Activated CD4-positive, alpha-beta T cell treated with anti-CD3 and anti-CD28 coated beads for 36 hours (primary cell): ENCODE measurements around the gene NEDD4L. TPM values are rescaled to one million over a fixed set of nuclear protein-coding genes. Genes with fewer than 3 reads are reported as not detected.
A peak's percentile ranks its signal among the peaks of the same experiment; 100 is the strongest.

Experiments
- ATAC-seq: fragments of 200-7000 bp; cut with Tn5 transposase; one replicate; pipeline ENCODE4 v1.10.0; 2021; ENCODE audit warnings: mild to moderate bottlenecking, moderate library complexity
- CTCF ChIA-PET: fragments of 350-600 bp; sonication (Branson Sonifier 250); formaldehyde crosslinking; loops from one replicate; lab custom pipeline; 2021; ENCODE audit warnings: antibody characterized with exemption; lab: Charles Lee
- POLR2A ChIA-PET: fragments of 350-600 bp; sonication (Branson Sonifier 250); formaldehyde crosslinking; loops from one replicate; lab custom pipeline; 2021; ENCODE audit warnings: antibody characterized with exemption, inconsistent platforms; lab: Charles Lee
- DNase-seq: peaks from one replicate; pipeline ENCODE4 v3.0.0-alpha.2; 2020
- H3K27ac Mint-ChIP-seq: one replicate; pipeline ENCODE4 v1.8.0; 2021; ENCODE audit warnings: mixed read lengths
- H3K27me3 Mint-ChIP-seq: one replicate; pipeline ENCODE4 v1.8.0; 2021; ENCODE audit warnings: mixed read lengths
- H3K36me3 Mint-ChIP-seq: one replicate; pipeline ENCODE4 v1.8.0; 2021; ENCODE audit warnings: low read depth, mixed read lengths
- H3K4me1 Mint-ChIP-seq: one replicate; pipeline ENCODE4 v1.8.0; 2021; ENCODE audit warnings: mixed read lengths
- H3K4me3 Mint-ChIP-seq: one replicate; pipeline ENCODE4 v1.8.0; 2021; ENCODE audit warnings: mild to moderate bottlenecking, moderate library complexity, mixed read lengths
- H3K9me3 Mint-ChIP-seq: one replicate; pipeline ENCODE4 v1.8.0; 2021; ENCODE audit warnings: low read depth, mixed read lengths
- intact Hi-C, 2 experiments: fragments of 100-400 bp; cut with DNase I in 1 of 2; cut with micrococcal nuclease in 1 of 2; formaldehyde crosslinking; loops; one replicate each; pipeline versions ENCODE4 v1.14.2 to v1.15.1; 2022 to 2024; cut with DNase I, micrococcal nuclease
- total RNA-seq, 2 experiments: library from RNA; stranded (reverse); gene quantifications; one replicate each; pipeline ENCODE4 v1.2.3, GENCODE V29; 2021

The NEDD4L gene
- total RNA-seq, 2 experiments from 2014 or later, result 6.4 to 6.8 TPM

DNA sequence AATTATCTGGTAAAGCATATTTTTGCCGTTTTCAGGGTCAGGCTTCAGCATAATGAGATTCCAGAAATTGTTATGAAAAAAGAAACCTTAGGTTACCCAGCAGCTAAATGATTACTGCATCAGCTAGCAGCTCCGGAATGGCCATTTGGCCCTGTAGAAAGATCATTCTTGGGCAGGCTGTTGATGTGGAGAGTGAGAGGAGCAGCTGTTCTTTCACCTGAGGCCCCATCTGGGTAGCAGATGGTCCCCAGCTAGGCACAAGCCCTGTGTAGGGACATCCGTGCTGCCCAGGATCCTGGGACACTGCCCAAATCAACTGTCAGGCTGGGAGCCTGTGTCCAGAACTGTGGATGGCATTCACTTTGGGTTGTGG lies 61.8 kb downstream of the NEDD4L start:
- H3K9me3 Mint-ChIP-seq, result no peaks in the 10 kb centered on the region
- intact Hi-C loops, result no loop called here
- CTCF ChIA-PET, result interaction anchor here (0.6 kb wide), 1 partner anchor 12 kb away, joined by 3 read pairs; no protein-coding TSS in a partner anchor
- no peaks in the 10 kb centered on the region for H3K36me3 Mint-ChIP-seq
- H3K27ac Mint-ChIP-seq, result no peak overlapping the region
- POLR2A ChIA-PET, result no interaction called here
- H3K4me1 Mint-ChIP-seq, result peaks cover 2% of the 10 kb centered on the region
- peaks cover 20% of the 10 kb centered on the region for H3K27me3 Mint-ChIP-seq
- ATAC-seq, result no peak
- DNase-seq, result no peak
- H3K4me3 Mint-ChIP-seq, result no peak overlapping the region

DNA sequence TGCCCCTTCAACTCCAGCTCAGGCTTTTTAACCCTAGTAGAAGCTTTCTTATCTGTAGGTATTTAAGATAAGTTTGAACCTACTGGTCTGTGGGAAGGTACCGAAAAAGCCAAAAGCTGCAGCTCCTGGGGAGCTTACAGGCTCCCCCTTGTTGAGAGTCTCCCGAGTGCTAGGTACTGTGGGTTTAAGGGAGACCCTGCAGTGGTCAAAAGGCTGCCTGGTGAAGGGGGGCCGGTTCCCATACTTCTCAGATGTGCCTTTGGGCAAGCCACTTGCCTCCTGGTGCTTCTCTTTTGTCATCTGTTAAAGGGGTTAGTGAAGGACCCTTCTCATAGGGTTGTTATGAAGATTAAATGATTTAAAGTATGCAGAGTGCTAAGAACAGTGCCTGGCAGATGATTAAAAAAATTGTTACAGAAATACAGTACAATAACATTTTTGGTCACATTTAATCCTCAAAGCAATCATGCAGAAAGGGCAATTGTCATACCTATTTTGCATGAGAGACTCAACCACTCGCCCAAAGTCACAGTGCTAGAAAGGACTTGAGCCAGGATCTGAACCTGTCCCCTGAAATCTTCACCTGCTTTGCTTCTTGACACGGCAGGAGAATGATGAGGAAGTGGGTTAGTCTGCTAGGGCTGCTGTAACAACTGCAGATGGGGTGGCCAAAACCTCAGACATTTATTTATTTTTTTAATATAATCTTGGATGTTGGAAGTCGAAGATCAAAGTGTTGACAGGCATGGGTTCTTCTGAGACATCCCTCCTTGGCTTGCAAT lies 62.5 kb downstream of the NEDD4L start:
- POLR2A ChIA-PET, result no interaction called here
- peaks cover 22% of the 10 kb centered on the region for H3K27me3 Mint-ChIP-seq
- no peaks in the 10 kb centered on the region for H3K9me3 Mint-ChIP-seq
- CTCF ChIA-PET, result interaction anchor here (0.6 kb wide), 1 partner anchor 11 kb away, joined by 3 read pairs; no protein-coding TSS in a partner anchor
- no peak overlapping the region for H3K27ac Mint-ChIP-seq
- H3K4me3 Mint-ChIP-seq, result no peak overlapping the region
- H3K36me3 Mint-ChIP-seq, result no peaks in the 10 kb centered on the region
- intact Hi-C loops, result no loop called here
- ATAC-seq, result no peak
- DNase-seq, result no peak
- peaks cover 2% of the 10 kb centered on the region for H3K4me1 Mint-ChIP-seq

- no peaks in the 10 kb centered on the region for H3K9me3 Mint-ChIP-seq
- peaks cover 2% of the 10 kb centered on the region for H3K4me1 Mint-ChIP-seq
- no peaks in the 10 kb centered on the region for H3K36me3 Mint-ChIP-seq
- POLR2A ChIA-PET, result no interaction called here
- intact Hi-C loops, result no loop called here
- CTCF ChIA-PET, result interaction anchor here (0.9 to 3.0 kb wide), 2 partner anchors 13 to 17 kb away, joined by 3 to 11 read pairs; no protein-coding TSS in a partner anchor
- DNase-seq (no peak), ATAC-seq (no peak)
- H3K27me3 Mint-ChIP-seq, result peaks cover 15% of the 10 kb centered on the region
- no peak overlapping the region for H3K27ac Mint-ChIP-seq
- H3K4me3 Mint-ChIP-seq, result no peak overlapping the region
These were observed 65.2 kb downstream of the NEDD4L start for GRCh38 chr18:58109256-58109655.

- ChIA-PET CTCF (interaction anchor here (0.7 to 3.0 kb wide), 5 partner anchors 11 to 37 kb away, joined by 3 to 11 read pairs (median 3); no protein-coding TSS in a partner anchor), POLR2A (no interaction called here)
- H3K27me3 Mint-ChIP-seq, result peaks cover 9% of the 10 kb centered on the region
- no peaks in the 10 kb centered on the region for H3K9me3 Mint-ChIP-seq
- H3K27ac Mint-ChIP-seq, result no peak overlapping the region
- no peaks in the 10 kb centered on the region for H3K36me3 Mint-ChIP-seq
- peaks cover 2% of the 10 kb centered on the region for H3K4me1 Mint-ChIP-seq
- intact Hi-C loops, result no loop called here
- ATAC-seq (no peak), DNase-seq (no peak)
- H3K4me3 Mint-ChIP-seq, result no peak overlapping the region
These were observed 66.4 kb downstream of the NEDD4L start for GRCh38 chr18:58110398-58110797.

DNA sequence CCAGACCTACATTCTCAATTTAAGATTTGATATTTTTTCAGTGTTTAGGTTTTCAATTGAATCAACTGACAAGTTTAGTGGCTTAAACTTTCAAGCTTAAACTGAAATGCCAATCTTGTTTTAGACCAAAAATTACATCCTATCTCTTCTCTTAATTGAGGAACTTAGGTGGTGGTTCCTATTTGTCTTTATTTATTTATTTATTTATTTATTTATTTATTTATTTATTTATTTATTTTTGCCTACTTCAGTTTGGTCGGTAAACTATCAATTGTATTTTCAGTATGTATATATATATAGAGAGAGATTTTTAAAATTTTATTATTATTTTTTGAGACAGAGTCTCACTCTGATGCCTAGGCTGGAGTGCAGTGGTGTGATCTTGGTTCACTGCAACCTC lies 68.1 kb downstream of the NEDD4L start:
- ChIA-PET POLR2A (no interaction called here), CTCF (interaction anchor here (2.3 kb wide), 1 partner anchor 10 kb away, joined by 10 read pairs; no protein-coding TSS in a partner anchor)
- ATAC-seq (no peak), DNase-seq (no peak)
- Mint-ChIP-seq H3K4me1 (peaks cover 2% of the 10 kb centered on the region), H3K9me3 (no peaks in the 10 kb centered on the region), H3K27ac (no peak overlapping the region), H3K27me3 (peaks cover 8% of the 10 kb centered on the region), H3K36me3 (no peaks in the 10 kb centered on the region), H3K4me3 (no peak overlapping the region)
- intact Hi-C loops, result no loop called here

DNA sequence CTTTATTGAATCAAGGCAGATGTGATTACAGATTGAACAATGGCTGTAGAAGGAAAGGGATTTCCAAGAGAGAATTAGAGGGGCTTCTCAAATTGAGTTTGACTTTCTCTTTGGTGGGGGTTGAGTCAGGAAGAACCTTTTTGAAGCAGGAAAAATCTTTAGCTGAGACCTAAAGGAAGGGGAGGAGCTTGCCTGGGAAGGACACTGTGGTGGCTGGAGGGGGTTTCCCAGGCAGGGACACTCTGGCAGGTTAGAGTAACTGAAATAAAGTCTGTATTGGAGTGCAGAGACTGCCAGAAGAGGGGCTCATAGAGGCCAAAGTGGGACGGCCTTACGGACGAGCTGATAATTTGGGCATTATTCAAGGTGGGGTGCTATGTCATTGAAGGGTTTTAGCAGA lies 69.3 kb downstream of the NEDD4L start:
- intact Hi-C loops, result no loop called here
- Mint-ChIP-seq H3K27ac (no peak overlapping the region), H3K4me1 (peaks cover 5% of the 10 kb centered on the region), H3K9me3 (no peaks in the 10 kb centered on the region), H3K4me3 (no peak overlapping the region), H3K36me3 (no peaks in the 10 kb centered on the region), H3K27me3 (peaks cover 7% of the 10 kb centered on the region)
- DNase-seq, result no peak
- ATAC-seq, result no peak
- ChIA-PET POLR2A (no interaction called here), CTCF (interaction anchor here (0.6 kb wide), 1 partner anchor 142 kb away, joined by 3 read pairs; no protein-coding TSS in a partner anchor)

GRCh38 chr18:58114766-58115165 lies 70.7 kb downstream of the NEDD4L start:
- ChIA-PET POLR2A (no interaction called here), CTCF (no interaction called here)
- ATAC-seq, result no peak
- Mint-ChIP-seq H3K27ac (no peak overlapping the region), H3K4me1 (peaks cover 5% of the 10 kb centered on the region), H3K36me3 (no peaks in the 10 kb centered on the region), H3K9me3 (no peaks in the 10 kb centered on the region), H3K4me3 (no peak overlapping the region), H3K27me3 (peaks cover 5% of the 10 kb centered on the region)
- intact Hi-C loops, result loop anchor here in 1 of 2 experiments (5.0 kb wide), 1 partner anchor 157 kb away; no protein-coding TSS in a partner anchor
- no peak for DNase-seq

GRCh38 chr18:58116818-58117217 lies 72.8 kb downstream of the NEDD4L start:
- intact Hi-C loops, result loop anchor here (1.0 to 5.0 kb wide), 2 partner anchors 49 to 160 kb away; no protein-coding TSS in a partner anchor
- no peaks in the 10 kb centered on the region for H3K9me3 Mint-ChIP-seq
- H3K4me1 Mint-ChIP-seq, result peaks cover 5% of the 10 kb centered on the region
- H3K27me3 Mint-ChIP-seq, result peaks cover 2% of the 10 kb centered on the region
- no peak overlapping the region for H3K4me3 Mint-ChIP-seq
- DNase-seq (no peak), ATAC-seq (no peak)
- H3K36me3 Mint-ChIP-seq, result no peaks in the 10 kb centered on the region
- ChIA-PET POLR2A (no interaction called here), CTCF (interaction anchor here (1.1 to 1.2 kb wide), 2 partner anchors 74 to 235 kb away, joined by 4 read pairs; partner anchors contain the start of gene NEDD4L)
- no peak overlapping the region for H3K27ac Mint-ChIP-seq

- Mint-ChIP-seq H3K4me1 (peaks cover 5% of the 10 kb centered on the region), H3K9me3 (no peaks in the 10 kb centered on the region), H3K36me3 (no peaks in the 10 kb centered on the region), H3K27ac (no peak overlapping the region), H3K27me3 (peaks cover 2% of the 10 kb centered on the region), H3K4me3 (no peak overlapping the region)
- ChIA-PET POLR2A (no interaction called here), CTCF (interaction anchor here (0.6 to 1.3 kb wide), 8 partner anchors 8 to 251 kb away, joined by 3 to 4 read pairs (median 3); partner anchors contain the start of gene NEDD4L)
- intact Hi-C loops, result loop anchor here (1.0 to 5.0 kb wide), 2 partner anchors 48 to 161 kb away; no protein-coding TSS in a partner anchor
- DNase-seq (peak; percentile 65), ATAC-seq (peak; percentile 86)
These were observed 73.9 kb downstream of the NEDD4L start for GRCh38 chr18:58117786-58118403.

DNA sequence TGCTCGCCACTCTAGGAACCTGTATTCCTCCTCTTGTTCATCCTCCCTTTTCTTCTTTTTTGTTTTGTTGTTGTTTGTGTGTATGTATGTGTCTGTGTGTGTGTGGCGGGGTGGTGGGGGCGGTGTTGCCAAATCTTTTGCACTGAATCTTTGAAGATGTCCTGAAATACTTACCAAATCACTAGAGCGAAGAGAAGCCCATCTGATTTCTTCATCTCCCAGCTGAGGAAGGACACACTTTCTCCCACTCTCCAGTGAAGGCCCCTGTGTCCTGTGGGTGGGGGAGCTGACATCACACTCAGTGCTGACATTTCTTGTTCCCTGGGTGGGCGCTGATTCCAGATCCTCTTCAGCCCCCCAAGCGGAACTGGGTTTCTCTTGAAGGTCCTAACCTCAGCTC lies 74.5 kb downstream of the NEDD4L start:
- DNase-seq (no peak), ATAC-seq (no peak)
- intact Hi-C loops, result loop anchor here in 1 of 2 experiments (5.0 kb wide), 1 partner anchor 161 kb away; no protein-coding TSS in a partner anchor
- H3K4me1 Mint-ChIP-seq, result peaks cover 3% of the 10 kb centered on the region
- ChIA-PET POLR2A (no interaction called here), CTCF (interaction anchor here (0.6 to 1.3 kb wide), 6 partner anchors 9 to 252 kb away, joined by 3 to 4 read pairs (median 3); no protein-coding TSS in a partner anchor)
- H3K27ac Mint-ChIP-seq, result no peak overlapping the region
- H3K27me3 Mint-ChIP-seq, result no peaks in the 10 kb centered on the region
- no peaks in the 10 kb centered on the region for H3K9me3 Mint-ChIP-seq
- no peak overlapping the region for H3K4me3 Mint-ChIP-seq
- no peaks in the 10 kb centered on the region for H3K36me3 Mint-ChIP-seq

DNA sequence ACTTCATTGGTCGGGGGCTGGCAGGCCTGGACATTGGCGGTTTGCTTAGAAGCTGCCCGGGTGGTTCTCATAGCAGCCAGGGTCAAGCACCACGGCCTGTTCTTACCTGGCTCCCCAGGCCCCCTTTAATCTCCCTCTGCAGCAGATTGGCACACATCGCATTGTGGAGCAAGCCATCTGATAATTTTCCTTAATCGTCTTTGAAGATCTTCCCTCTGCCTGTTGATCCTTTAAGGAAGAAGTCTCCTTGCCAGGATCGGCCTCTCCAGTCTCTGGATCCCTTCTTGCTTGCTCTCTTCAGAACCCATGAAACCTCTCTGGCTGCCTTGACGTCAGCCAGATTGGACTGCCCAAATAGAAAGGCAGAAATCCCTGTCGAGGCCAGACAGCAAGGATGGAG lies 75.8 kb downstream of the NEDD4L start:
- CTCF ChIA-PET, result interaction anchor here (0.7 to 1.1 kb wide), 3 partner anchors 76 to 419 kb away, joined by 3 to 4 read pairs (median 3); partner anchors contain the start of gene NEDD4L
- POLR2A ChIA-PET, result no interaction called here

More for the DNA sequence above, 75.8 kb downstream of the NEDD4L start:
- Mint-ChIP-seq H3K4me1 (peaks cover 3% of the 10 kb centered on the region), H3K36me3 (no peaks in the 10 kb centered on the region), H3K9me3 (no peaks in the 10 kb centered on the region), H3K4me3 (no peak overlapping the region), H3K27me3 (no peaks in the 10 kb centered on the region), H3K27ac (no peak overlapping the region)
- ATAC-seq (no peak), DNase-seq (no peak)
- intact Hi-C loops, result loop anchor here (5.0 to 10.0 kb wide), 4 partner anchors 148 to 563 kb away; partner anchors contain the start of gene NARS1 (in 1 of the 2)
